Common myeloid progenitor, CD34-positive (primary cell): ENCODE results near the gene PHLDA1.

Experiments used
- CTCF ChIA-PET: fragments of 350-600 bp; sonication (Branson Sonifier 250); formaldehyde crosslinking; loops from one replicate; lab custom pipeline; 2021; ENCODE audit warnings: antibody characterized with exemption; lab: Charles Lee
- POLR2A ChIA-PET: fragments of 350-600 bp; sonication (Branson Sonifier 250); formaldehyde crosslinking; loops from one replicate; lab custom pipeline; 2021; ENCODE audit warnings: antibody characterized with exemption; lab: Charles Lee
- DNase-seq, 3 donors: peaks; one replicate each; pipeline versions ENCODE4 v3.0.0 to v3.0.0-alpha.2; 2013
- H3K27ac ChIP-seq, 2 experiments: 1 replicate in 1 of 2; 2 replicates in 1 of 2; pipeline ENCODE4 v1.7.0; 2013; ENCODE audit warnings: inconsistent platforms in 2 of 2, low read length in 2 of 2, mild to moderate bottlenecking in 2 of 2, low read depth in 1 of 2, moderate library complexity in 1 of 2; ENCODE audit not compliant: severe bottlenecking in 2 of 2, insufficient read depth in 1 of 2, poor library complexity in 1 of 2
- H3K27me3 ChIP-seq, 5 experiments: replicated peaks in 2 of 5; 1 replicate in 3 of 5; 2 replicates in 2 of 5; pipeline versions ENCODE4 v1.6.1 to v1.7.0; 2013; ENCODE audit warnings: low read length in 4 of 5, mild to moderate bottlenecking in 2 of 5, moderate library complexity in 2 of 5, inconsistent platforms in 1 of 5; ENCODE audit not compliant: insufficient read depth in 5 of 5, control insufficient read depth in 4 of 5
- H3K36me3 ChIP-seq, 4 experiments: 1 replicate in 2 of 4; 2 replicates in 2 of 4; pipeline versions ENCODE4 v1.6.1 to v1.7.0; 2013; ENCODE audit warnings: low read length in 3 of 4, control low read depth in 1 of 4, mild to moderate bottlenecking in 1 of 4; ENCODE audit not compliant: control insufficient read depth in 4 of 4, insufficient read depth in 4 of 4
- H3K4me1 ChIP-seq, 4 experiments: 1 replicate in 3 of 4; 2 replicates in 1 of 4; pipeline versions ENCODE4 v1.6.1 to v1.7.1; 2013; ENCODE audit warnings: low read length in 3 of 4, mild to moderate bottlenecking in 3 of 4, control low read depth in 1 of 4, inconsistent platforms in 1 of 4, moderate library complexity in 1 of 4; ENCODE audit not compliant: control insufficient read depth in 4 of 4, insufficient read depth in 4 of 4; ENCODE audit errors: control extremely low read depth in 1 of 4
- H3K4me3 ChIP-seq, 7 experiments: 1 replicate in 4 of 7; 2 replicates in 3 of 7; pipeline versions ENCODE4 v1.5.1 to v1.7.0; 2013; ENCODE audit warnings: mild to moderate bottlenecking in 7 of 7, low read length in 6 of 7, moderate library complexity in 6 of 7, inconsistent platforms in 2 of 7, low read depth in 2 of 7, control low read depth in 1 of 7; ENCODE audit not compliant: insufficient read depth in 4 of 7, control insufficient read depth in 1 of 7; ENCODE audit errors: extremely low read depth in 1 of 7
- H3K9me3 ChIP-seq, 5 experiments: 1 replicate in 4 of 5; 2 replicates in 1 of 5; pipeline versions ENCODE4 v1.6.1 to v1.7.1; 2013; ENCODE audit warnings: low read length in 4 of 5, mild to moderate bottlenecking in 2 of 5, inconsistent platforms in 1 of 5, low read depth in 1 of 5, moderate library complexity in 1 of 5; ENCODE audit not compliant: control insufficient read depth in 4 of 5, insufficient read depth in 2 of 5; ENCODE audit errors: control extremely low read depth in 1 of 5
- WGBS: methylation state at CpG from one replicate; pipeline ENCODE4 v1.1.5; 2013; ENCODE audit not compliant: insufficient coverage; 5-methylcytosine and 5-hydroxymethylcytosine counted together

Gene PHLDA1

GRCh38 chr12:76002598-76003354 is 28.8 kb downstream of the PHLDA1 start:
- no CpG with 5 or more reads among the region's 1 CpG for WGBS
- Histone ChIP-seq H3K4me1 (no peaks in the 10 kb centered on the region), H3K9me3 (peaks cover 0 to 5% (median 0%) of the 10 kb centered on the region in 5 experiments), H3K36me3 (no peaks in the 10 kb centered on the region), H3K27ac (no peak overlapping the region), H3K27me3 (peaks cover 0 to 5% (median 0%) of the 10 kb centered on the region in 5 experiments), H3K4me3 (no peak overlapping the region)
- CTCF ChIA-PET = interaction anchor here (1.2 kb wide), 1 partner anchor 16 kb away, joined by 3 read pairs; no protein-coding TSS in a partner anchor
- POLR2A ChIA-PET = no interaction called here
- DNase-seq = no peak

DNA sequence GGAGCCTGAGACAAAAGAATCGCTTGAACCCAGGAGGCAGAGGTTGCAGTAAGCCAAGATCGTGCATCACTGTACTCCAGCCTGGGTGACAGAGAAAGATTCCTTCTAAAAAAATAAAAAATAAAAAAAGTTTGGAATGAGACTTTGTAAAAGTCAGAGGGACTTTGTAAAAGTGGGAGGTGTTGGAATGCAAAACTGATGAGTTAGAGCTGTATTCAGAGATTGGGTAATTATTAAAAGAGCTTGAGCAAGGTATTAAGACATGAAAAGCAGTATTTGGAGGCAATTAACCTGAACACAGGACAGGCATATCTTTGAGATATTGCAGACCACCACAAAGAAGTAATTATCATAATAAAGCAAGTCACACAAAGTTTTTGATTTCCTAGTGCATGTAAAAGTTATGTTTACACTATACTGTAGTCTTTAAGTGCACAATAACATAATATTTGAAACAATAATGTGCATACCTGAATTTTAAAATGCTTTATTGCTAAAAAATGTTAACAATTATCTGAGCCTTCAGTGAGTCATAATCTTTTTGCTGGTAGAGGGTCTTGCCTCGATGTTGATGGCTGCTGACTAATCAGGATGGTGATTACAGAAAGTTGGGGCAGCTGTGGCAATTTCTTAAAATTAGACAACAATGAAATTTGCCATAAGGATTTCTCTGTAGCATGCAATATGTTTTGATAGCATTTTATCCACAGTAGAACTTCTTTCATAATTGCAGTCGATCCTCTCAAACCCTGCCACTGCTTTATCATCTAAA is 33.1 kb downstream of the PHLDA1 start:
- no peaks in the 10 kb centered on the region for H3K9me3 ChIP-seq
- no peaks in the 10 kb centered on the region for H3K36me3 ChIP-seq
- no peak for DNase-seq
- CTCF ChIA-PET = no interaction called here
- no peaks in the 10 kb centered on the region for H3K4me1 ChIP-seq
- peaks cover 0 to 2% (median 0%) of the 10 kb centered on the region in 5 experiments for H3K27me3 ChIP-seq
- no peak overlapping the region for H3K27ac ChIP-seq
- WGBS = 81% methylated on average over 2 of the region's 4 CpGs
- POLR2A ChIA-PET = no interaction called here
- no peak overlapping the region for H3K4me3 ChIP-seq

DNA sequence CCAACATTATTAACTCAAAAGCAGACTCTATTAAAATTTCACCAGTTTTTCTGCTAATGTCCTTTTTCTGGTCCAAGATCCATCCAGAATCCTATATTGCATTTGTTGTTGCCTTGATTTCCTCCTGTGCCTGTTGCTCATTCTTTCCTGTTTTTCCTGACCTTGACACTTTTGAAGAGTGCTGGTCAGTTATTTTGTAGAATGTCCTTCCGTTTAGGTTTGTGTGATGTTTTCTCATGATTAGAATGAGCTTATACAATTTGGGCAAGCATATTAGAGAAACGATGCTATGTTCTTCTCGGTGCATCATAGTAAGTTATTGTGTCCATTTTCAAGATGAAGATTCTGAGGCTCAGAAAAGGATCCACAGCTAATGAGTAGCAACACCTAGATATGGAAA is 33.9 kb downstream of the PHLDA1 start:
- H3K9me3 ChIP-seq = no peaks in the 10 kb centered on the region
- WGBS = 100% methylated on average over 3 of the region's 3 CpGs
- DNase-seq = no peak
- H3K36me3 ChIP-seq = no peaks in the 10 kb centered on the region
- ChIA-PET POLR2A (no interaction called here), CTCF (no interaction called here)
- no peaks in the 10 kb centered on the region for H3K4me1 ChIP-seq
- no peak overlapping the region for H3K27ac ChIP-seq
- H3K27me3 ChIP-seq = peaks cover 0 to 4% (median 0%) of the 10 kb centered on the region in 5 experiments
- no peak overlapping the region for H3K4me3 ChIP-seq

DNA sequence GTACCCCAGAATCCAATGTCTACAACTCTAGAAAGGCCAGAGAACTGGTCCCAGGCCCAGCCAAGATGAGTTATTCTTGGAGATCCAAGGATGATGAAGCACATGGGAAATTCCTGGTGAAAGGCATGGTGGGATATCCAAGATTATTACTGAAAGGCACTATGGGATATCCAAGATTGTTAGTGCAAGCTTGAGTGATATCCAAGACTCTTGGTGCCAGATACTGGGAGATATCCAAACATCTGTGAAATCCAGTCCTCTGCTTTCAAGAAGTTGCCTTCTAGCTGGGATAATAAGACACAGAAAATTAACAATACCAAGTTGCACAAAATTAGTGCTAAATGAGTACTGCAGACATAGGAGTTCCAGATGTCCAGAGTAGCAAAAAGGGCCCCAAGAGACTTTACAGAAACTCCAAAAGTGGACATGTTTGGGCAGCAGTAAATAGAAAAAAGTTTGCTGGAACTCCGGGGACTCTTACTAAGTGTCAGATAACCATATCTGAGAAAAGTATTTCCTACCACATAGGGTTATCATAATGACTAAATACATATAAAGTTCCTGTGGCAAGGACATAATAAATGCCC is 34.6 kb downstream of the PHLDA1 start:
- CTCF ChIA-PET = no interaction called here
- H3K27ac ChIP-seq = no peak overlapping the region
- no CpG with 5 or more reads among the region's 1 CpG for WGBS
- no peaks in the 10 kb centered on the region for H3K9me3 ChIP-seq
- no peaks in the 10 kb centered on the region for H3K4me1 ChIP-seq
- H3K4me3 ChIP-seq = no peak overlapping the region
- H3K36me3 ChIP-seq = no peaks in the 10 kb centered on the region
- peaks cover 0 to 4% (median 0%) of the 10 kb centered on the region in 5 experiments for H3K27me3 ChIP-seq
- POLR2A ChIA-PET = no interaction called here
- no peak for DNase-seq

DNA sequence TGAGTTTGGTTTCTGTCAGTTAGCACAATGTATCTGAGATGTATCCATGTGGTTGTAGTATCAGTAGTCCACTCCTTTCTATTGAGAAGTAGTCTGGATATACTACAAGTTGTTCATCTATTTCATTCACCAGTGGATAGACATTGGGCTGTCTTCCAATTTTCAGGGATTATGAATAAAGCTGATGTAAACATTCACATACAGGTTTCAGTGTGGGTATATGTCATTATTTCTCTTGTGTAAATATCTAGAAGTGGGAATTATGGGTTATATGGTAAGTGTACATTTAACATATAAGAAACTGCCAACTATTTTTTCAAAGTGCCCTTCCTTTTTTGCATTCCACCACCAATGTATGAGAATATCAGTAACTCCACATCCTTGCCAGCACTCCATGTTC is 35.9 kb downstream of the PHLDA1 start:
- Histone ChIP-seq H3K4me1 (no peaks in the 10 kb centered on the region), H3K36me3 (no peaks in the 10 kb centered on the region), H3K27ac (no peak overlapping the region), H3K27me3 (peaks cover 0 to 5% (median 0%) of the 10 kb centered on the region in 5 experiments), H3K4me3 (no peak overlapping the region), H3K9me3 (no peaks in the 10 kb centered on the region)
- no peak for DNase-seq
- ChIA-PET CTCF (no interaction called here), POLR2A (no interaction called here)

DNA sequence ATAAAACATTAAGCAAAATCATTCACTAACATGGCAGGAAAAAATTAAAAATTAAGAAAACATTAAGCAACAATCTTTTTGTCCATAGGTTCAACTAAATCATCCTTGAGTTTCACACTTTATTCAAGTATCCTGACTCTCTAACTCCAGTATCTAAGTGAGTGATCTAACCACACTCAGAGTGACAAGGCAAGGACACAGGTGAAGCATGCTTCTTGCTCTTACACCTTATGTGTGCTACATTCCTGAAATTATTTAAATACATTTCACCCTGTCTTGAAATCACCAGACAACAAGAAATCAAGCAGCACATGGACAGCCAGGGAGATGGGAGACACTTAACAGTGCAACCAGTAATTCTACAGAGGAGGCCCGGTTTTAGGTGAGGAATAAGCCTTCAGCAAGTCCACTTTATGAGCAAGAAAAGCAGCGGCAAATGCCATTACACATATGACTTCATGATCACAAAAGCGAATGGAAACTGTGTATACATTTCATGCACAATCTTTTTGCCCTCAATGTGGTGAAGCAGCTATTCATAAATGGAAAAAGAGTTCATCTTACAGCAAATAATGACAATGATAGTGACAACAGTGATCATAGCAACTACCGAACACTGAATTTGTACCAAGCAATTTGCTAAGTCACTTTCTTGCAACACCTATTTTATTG is 37.4 kb downstream of the PHLDA1 start:
- CTCF ChIA-PET = interaction anchor here (1.3 kb wide), 1 partner anchor 13 kb away, joined by 3 read pairs; no protein-coding TSS in a partner anchor
- WGBS = 71% methylated on average over 4 of the region's 4 CpGs

More for the DNA sequence above, 37.4 kb downstream of the PHLDA1 start:
- Histone ChIP-seq H3K27me3 (peaks cover 0 to 10% (median 2%) of the 10 kb centered on the region in 5 experiments), H3K36me3 (no peaks in the 10 kb centered on the region), H3K4me3 (no peak overlapping the region), H3K9me3 (no peaks in the 10 kb centered on the region), H3K27ac (no peak overlapping the region), H3K4me1 (no peaks in the 10 kb centered on the region)
- DNase-seq = no peak
- POLR2A ChIA-PET = no interaction called here
